AG10803 (cell line): ENCODE measurements around the gene FSTL4.

Source experiments
- DNase-seq: peaks from one replicate; pipeline ENCODE4 v3.0.0; 2010; ENCODE audit warnings: low read depth
- H3K4me3 ChIP-seq: 2 replicates; pipeline ENCODE4 v1.5.1; 2011; ENCODE audit warnings: mild to moderate bottlenecking, low read length, control low read depth
- CTCF ChIP-seq: conservative IDR thresholded peaks from 2 replicates; pipeline ENCODE4 v1.5.1; 2011; ENCODE audit warnings: mild to moderate bottlenecking, low read length, control low read depth, inconsistent platforms

Gene FSTL4

GRCh38 chr5:133164759-133165158 is 447.6 kb downstream of the FSTL4 start:
- DNase-seq, result no peak
- no peak for TF ChIP-seq CTCF
- H3K4me3 ChIP-seq, result no peak overlapping the region

- TF ChIP-seq CTCF, result no peak
- no peak overlapping the region for H3K4me3 ChIP-seq
- DNase-seq, result no peak
These were observed 448.5 kb downstream of the FSTL4 start for GRCh38 chr5:133163839-133164238.

- no peak overlapping the region for H3K4me3 ChIP-seq
- TF ChIP-seq CTCF, result no peak
- DNase-seq, result no peak
These were observed 452.8 kb downstream of the FSTL4 start for GRCh38 chr5:133159543-133159942.

GRCh38 chr5:133155326-133155969 is 456.9 kb downstream of the FSTL4 start:
- no peak for DNase-seq
- no peak for TF ChIP-seq CTCF
- H3K4me3 ChIP-seq, result no peak overlapping the region

GRCh38 chr5:133154274-133155075 is 457.9 kb downstream of the FSTL4 start:
- H3K4me3 ChIP-seq, result no peak overlapping the region
- DNase-seq, result no peak
- TF ChIP-seq CTCF, result no peak

- no peak for DNase-seq
- TF ChIP-seq CTCF, result no peak
- H3K4me3 ChIP-seq, result no peak overlapping the region
These were observed 461.3 kb downstream of the FSTL4 start for GRCh38 chr5:133150909-133151544.
